Astrocyte of the spinal cord (primary cell): Measurements from ENCODE around the gene LY86.

ENCODE experiments used
- DNase-seq: peaks from one replicate; pipeline ENCODE4 v3.0.0; 2011; ENCODE audit warnings: low read depth, low spot score
- H3K4me3 ChIP-seq: 2 replicates; pipeline ENCODE4 v1.5.1; 2011; ENCODE audit warnings: low read depth, mild to moderate bottlenecking, low read length, moderate library complexity
- in situ Hi-C: cut with HindIII; loops from 2 replicates; pipeline ENCODE4 v1.10.0; 2017; ENCODE audit warnings: low sequenced_read_pairs
- TF ChIP-seq, protein P1 (sequence below): IDR thresholded peaks from 2 replicates; pipeline ENCODE4 v1.5.1; 2012; ENCODE audit warnings: low read depth, mild to moderate bottlenecking, low read length, inconsistent platforms

The LY86 gene

DNA sequence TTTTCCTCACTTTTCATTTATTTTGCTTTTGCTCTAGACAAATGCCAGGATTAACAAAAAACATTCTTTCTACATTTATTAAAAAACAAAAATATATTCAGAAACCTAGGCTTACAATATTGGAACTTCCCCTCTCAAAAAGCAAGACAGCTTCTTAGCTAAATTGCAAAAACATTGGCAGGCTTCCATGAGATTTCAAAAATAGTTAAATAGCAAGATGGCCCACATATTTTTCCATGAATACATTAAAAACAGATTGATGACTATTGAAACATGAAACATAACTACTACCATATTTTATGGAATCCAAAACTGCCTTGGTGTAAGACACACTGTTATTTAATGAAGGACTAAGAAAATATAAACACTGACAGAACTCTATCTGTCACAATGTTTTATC, 92.0 kb downstream of the LY86 start:
- in situ Hi-C loops: no loop called here
- DNase-seq: no peak

DNA sequence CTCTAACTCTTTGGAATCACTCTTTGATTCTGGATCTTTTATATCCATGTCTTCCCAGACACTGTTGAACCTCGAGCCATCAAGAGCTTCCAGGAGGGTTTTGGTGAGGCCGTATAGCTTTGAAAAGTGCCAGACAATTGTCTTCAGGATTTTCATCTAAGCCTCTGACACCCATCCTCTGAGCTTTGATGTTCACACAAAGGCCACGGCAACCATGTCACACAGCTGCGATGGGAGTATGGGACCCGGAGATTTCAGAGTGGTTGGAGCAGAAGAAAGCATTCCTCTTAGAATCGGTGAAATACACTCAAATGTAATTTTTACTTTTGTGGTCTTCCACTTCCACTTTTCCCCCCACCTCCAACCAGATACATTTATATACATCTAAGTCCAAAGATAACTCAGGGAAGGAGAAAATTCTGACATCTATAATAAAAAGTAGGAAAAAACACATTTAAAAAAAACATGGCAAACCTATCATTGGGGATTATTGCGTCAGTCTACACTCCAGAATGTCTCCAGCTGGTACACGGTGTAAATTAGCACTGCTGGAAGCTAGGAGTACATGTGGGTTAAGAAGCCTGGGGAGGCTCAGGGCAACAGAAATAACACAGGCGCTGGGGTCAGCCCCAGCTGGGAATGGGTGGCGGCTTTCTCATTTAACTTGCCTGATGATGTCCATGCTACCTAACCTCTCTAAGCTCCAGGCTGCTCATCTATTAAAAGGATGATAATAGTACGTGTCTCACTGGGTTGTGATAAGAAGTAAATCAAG, 92.7 kb downstream of the LY86 start:
- no peak overlapping the region for H3K4me3 ChIP-seq
- in situ Hi-C loops: no loop called here
- TF ChIP-seq, protein P1, sequence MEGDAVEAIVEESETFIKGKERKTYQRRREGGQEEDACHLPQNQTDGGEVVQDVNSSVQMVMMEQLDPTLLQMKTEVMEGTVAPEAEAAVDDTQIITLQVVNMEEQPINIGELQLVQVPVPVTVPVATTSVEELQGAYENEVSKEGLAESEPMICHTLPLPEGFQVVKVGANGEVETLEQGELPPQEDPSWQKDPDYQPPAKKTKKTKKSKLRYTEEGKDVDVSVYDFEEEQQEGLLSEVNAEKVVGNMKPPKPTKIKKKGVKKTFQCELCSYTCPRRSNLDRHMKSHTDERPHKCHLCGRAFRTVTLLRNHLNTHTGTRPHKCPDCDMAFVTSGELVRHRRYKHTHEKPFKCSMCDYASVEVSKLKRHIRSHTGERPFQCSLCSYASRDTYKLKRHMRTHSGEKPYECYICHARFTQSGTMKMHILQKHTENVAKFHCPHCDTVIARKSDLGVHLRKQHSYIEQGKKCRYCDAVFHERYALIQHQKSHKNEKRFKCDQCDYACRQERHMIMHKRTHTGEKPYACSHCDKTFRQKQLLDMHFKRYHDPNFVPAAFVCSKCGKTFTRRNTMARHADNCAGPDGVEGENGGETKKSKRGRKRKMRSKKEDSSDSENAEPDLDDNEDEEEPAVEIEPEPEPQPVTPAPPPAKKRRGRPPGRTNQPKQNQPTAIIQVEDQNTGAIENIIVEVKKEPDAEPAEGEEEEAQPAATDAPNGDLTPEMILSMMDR: no peak
- DNase-seq: no peak

More for the DNA sequence above, 92.0 kb downstream of the LY86 start:
- TF ChIP-seq, protein P1: no peak
- H3K4me3 ChIP-seq: no peak overlapping the region

DNA sequence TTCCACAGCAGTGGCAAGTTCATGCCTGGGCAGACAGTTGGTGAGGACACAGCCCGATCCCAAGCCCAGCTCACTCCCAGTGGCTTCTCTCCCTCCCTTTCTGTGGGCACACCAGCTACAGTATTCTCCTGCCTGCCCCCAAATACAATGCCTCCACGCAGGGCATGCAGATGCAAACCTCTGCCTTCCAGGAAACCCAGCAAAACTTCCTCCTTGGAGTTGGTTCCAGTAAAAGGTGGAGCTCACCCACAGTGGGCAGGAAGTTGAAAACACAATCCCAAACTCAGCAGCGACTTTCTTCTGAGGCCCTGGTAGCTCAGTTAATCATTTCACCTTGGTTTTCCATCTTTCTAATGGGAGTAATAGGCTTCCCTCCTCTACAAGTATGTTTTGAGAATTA, 93.7 kb downstream of the LY86 start:
- TF ChIP-seq, protein P1: no peak
- in situ Hi-C loops: no loop called here
- H3K4me3 ChIP-seq: no peak overlapping the region
- no peak for DNase-seq

- H3K4me3 ChIP-seq: no peak overlapping the region
- no peak for DNase-seq
- TF ChIP-seq, protein P1: no peak
- in situ Hi-C loops: no loop called here
Measured at GRCh38 chr6:6683969-6684833, 95.7 kb downstream of the LY86 start.

GRCh38 chr6:6685249-6686040, 96.9 kb downstream of the LY86 start:
- no peak for DNase-seq
- H3K4me3 ChIP-seq: no peak overlapping the region
- in situ Hi-C loops: no loop called here
- TF ChIP-seq, protein P1: no peak

DNA sequence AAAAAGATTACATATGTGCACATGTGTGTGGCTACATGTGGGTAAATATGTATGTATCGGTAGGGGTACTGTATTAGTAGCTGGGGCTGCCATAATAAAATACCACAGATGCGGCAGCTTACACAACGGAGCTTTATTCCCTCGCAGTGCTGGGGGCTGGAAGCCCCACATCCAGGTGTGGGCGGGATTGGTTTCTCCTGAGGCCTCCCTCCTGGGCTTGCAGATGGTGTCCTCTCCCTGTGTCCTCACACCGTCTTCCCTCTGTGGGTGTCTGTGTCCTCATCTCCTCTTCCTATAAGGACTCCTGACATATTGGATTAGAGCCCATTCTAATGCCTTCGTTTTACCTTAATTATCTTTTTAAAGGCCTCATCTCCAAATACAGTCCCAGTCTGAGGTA, 97.7 kb downstream of the LY86 start:
- H3K4me3 ChIP-seq: no peak overlapping the region
- in situ Hi-C loops: no loop called here
- TF ChIP-seq, protein P1: no peak
- no peak for DNase-seq
